Panc1 (cell line): ENCODE data around the gene NPLOC4. TPM values are rescaled to one million over a fixed set of nuclear protein-coding genes. Genes with fewer than 3 reads are reported as not detected.

Source experiments
- ATAC-seq: fragments of 200-7000 bp; cut with Tn5 transposase; 2 replicates; pipeline ENCODE4 v1.9.1; 2020; ENCODE audit warnings: mild to moderate bottlenecking, moderate library complexity
- BruUV-seq: library from RNA; stranded (reverse); fragments of 400-500 nt; replicated peaks from 2 replicates; lab custom pipeline; 2021; lab: Mats Ljungman, UMichigan
- CTCF ChIA-PET: fragments of 300-600 bp; sonication (Branson Sonifier 250); formaldehyde crosslinking; loops from one replicate; lab custom pipeline; 2022; ENCODE audit warnings: antibody characterized with exemption; lab: Charles Lee
- POLR2A ChIA-PET: fragments of 300-600 bp; sonication (Branson Sonifier 250); formaldehyde crosslinking; loops from one replicate; lab custom pipeline; 2022; ENCODE audit warnings: antibody characterized with exemption; lab: Charles Lee
- DNase-seq: peaks from one replicate; pipeline ENCODE4 v3.0.0-alpha.2; 2010; ENCODE audit warnings: low read depth, low spot score
- H3K27ac ChIP-seq: 2 replicates; pipeline ENCODE4 v1.5.1; 2011; ENCODE audit warnings: mild to moderate bottlenecking, low read length, inconsistent platforms
- H3K27me3 ChIP-seq: fragments of 200-500 bp; sonication (Bioruptor generic); 2 replicates; pipeline ENCODE4 v1.6.0; 2014; ENCODE audit warnings: low read length, inconsistent platforms; ENCODE audit not compliant: control insufficient read depth, insufficient read depth
- H3K36me3 ChIP-seq: fragments of 200-500 bp; sonication (Bioruptor generic); 2 replicates; pipeline ENCODE4 v1.5.1; 2014; ENCODE audit warnings: inconsistent platforms, mild to moderate bottlenecking, low read length, moderate library complexity; ENCODE audit not compliant: control insufficient read depth, insufficient read depth
- H3K4me1 ChIP-seq: 2 replicates; pipeline ENCODE4 v1.5.1; 2011; ENCODE audit warnings: inconsistent platforms, mild to moderate bottlenecking, low read length, moderate library complexity; ENCODE audit not compliant: control insufficient read depth, insufficient read depth
- H3K4me3 ChIP-seq, 2 experiments: 2 replicates each; pipeline ENCODE4 v1.5.1; 2011 to 2012; ENCODE audit warnings: low read depth in 2 of 2, low read length in 2 of 2, mild to moderate bottlenecking in 2 of 2, inconsistent platforms in 1 of 2, moderate library complexity in 1 of 2
- H3K9me3 ChIP-seq: fragments of 200-500 bp; sonication (Bioruptor generic); 2 replicates; pipeline ENCODE4 v1.5.1; 2014; ENCODE audit warnings: low read depth, mild to moderate bottlenecking, inconsistent platforms, low read length, moderate library complexity; ENCODE audit not compliant: control insufficient read depth, insufficient read depth
- POLR2AphosphoS5 ChIP-seq: IDR thresholded peaks from 2 replicates; pipeline ENCODE4 v1.6.1; 2012; ENCODE audit warnings: mild to moderate bottlenecking, low read depth, low read length, moderate library complexity
- SIN3A ChIP-seq: IDR thresholded peaks from 2 replicates; pipeline ENCODE4 v1.6.1; 2012; ENCODE audit warnings: low read depth, mild to moderate bottlenecking, low read length, moderate library complexity, borderline replicate concordance; ENCODE audit not compliant: insufficient read depth
- TCF7L2 ChIP-seq: IDR thresholded peaks from 2 replicates; pipeline ENCODE4 v1.6.1; 2011; ENCODE audit warnings: mild to moderate bottlenecking, low read depth, low read length, inconsistent platforms
- in situ Hi-C: cut with HindIII; loops from 2 replicates; pipeline ENCODE4 v1.10.0; 2016; ENCODE audit warnings: low sequenced_read_pairs, low pct_unique_long_range_greater_than_20kb
- intact Hi-C: fragments of 100-400 bp; cut with micrococcal nuclease; formaldehyde crosslinking; loops from one replicate; pipeline ENCODE4 v1.10.0; 2022; ENCODE audit not compliant: unreplicated experiment
- total RNA-seq: library from RNA; stranded (reverse); gene quantifications from one replicate; pipeline ENCODE4 v1.2.1, GENCODE V29; 2021; ENCODE audit not compliant: unreplicated experiment
- TF ChIP-seq, protein P1 (sequence below): fragments of 450-650 bp; IDR thresholded peaks from 2 replicates; pipeline ENCODE4 v1.5.1; 2017; ENCODE audit warnings: mild to moderate bottlenecking
- TF ChIP-seq, protein P2 (sequence below), 2 experiments: IDR thresholded peaks; 2 replicates each; pipeline ENCODE4 v1.6.1; 2011 to 2012; ENCODE audit warnings: low read depth in 2 of 2, control low read depth in 1 of 2, low read length in 1 of 2, mild to moderate bottlenecking in 1 of 2, moderate library complexity in 1 of 2; ENCODE audit not compliant: insufficient read depth in 1 of 2

Gene NPLOC4
- total RNA-seq, 1 experiment from 2014 or later = 246 TPM

DNA sequence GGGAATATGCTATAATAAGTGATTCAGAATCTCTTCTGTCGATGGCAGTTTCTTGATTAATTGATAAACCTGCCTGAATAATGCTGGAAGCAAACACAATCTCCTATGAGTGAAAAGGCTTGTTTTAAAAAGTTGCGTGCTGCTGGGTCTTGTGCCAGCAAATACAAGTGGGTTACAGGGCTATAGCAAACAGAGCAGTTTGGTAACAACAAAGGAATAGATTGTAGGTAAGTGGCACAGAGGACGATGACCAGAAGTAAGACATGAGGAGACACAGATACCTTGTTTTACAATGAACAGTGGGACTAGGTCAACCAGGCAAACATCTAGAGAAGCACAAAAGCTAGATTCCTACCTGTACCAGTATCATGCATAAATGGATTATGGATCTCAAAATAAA, 61.1 kb downstream of the NPLOC4 start:
- no TSS peak for BruUV-seq
- peaks cover 83% of the 10 kb centered on the region for H3K4me1 ChIP-seq
- H3K27ac ChIP-seq = peak overlapping the region; percentile 100
- peaks cover 23% of the 10 kb centered on the region; the same call in 1 of the 2 replicates for H3K36me3 ChIP-seq
- DNase-seq (no peak), ATAC-seq (no peak)
- ChIA-PET POLR2A (no interaction called here), CTCF (no interaction called here)
- intact Hi-C loops (no loop called here), in situ Hi-C loops (no loop called here)
- no peaks in the 10 kb centered on the region for H3K27me3 ChIP-seq
- TF ChIP-seq, protein P1, sequence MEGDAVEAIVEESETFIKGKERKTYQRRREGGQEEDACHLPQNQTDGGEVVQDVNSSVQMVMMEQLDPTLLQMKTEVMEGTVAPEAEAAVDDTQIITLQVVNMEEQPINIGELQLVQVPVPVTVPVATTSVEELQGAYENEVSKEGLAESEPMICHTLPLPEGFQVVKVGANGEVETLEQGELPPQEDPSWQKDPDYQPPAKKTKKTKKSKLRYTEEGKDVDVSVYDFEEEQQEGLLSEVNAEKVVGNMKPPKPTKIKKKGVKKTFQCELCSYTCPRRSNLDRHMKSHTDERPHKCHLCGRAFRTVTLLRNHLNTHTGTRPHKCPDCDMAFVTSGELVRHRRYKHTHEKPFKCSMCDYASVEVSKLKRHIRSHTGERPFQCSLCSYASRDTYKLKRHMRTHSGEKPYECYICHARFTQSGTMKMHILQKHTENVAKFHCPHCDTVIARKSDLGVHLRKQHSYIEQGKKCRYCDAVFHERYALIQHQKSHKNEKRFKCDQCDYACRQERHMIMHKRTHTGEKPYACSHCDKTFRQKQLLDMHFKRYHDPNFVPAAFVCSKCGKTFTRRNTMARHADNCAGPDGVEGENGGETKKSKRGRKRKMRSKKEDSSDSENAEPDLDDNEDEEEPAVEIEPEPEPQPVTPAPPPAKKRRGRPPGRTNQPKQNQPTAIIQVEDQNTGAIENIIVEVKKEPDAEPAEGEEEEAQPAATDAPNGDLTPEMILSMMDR = no peak
- no peak for TF ChIP-seq TCF7L2
- H3K4me3 ChIP-seq = no peak overlapping the region
- H3K9me3 ChIP-seq = no peaks in the 10 kb centered on the region

DNA sequence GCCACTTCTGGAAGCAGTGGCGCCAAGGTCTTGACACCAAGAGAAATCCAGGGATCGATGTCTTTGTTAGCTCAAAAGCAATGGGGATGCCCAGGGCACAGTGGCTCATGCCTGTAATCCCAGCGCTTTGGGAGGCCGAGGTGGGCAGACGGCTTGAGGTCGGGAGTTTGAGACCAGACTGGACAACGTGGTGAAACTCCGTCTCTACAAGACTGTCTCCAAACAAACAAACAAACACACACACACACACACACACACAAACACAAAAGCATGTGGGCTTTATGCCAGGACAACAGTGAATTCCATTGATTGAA, 62.3 kb downstream of the NPLOC4 start:
- Histone ChIP-seq H3K36me3 (peaks cover 25% of the 10 kb centered on the region; the same call in 1 of the 2 replicates), H3K9me3 (no peaks in the 10 kb centered on the region), H3K4me1 (peaks cover 77% of the 10 kb centered on the region), H3K4me3 (no peak overlapping the region), H3K27me3 (no peaks in the 10 kb centered on the region), H3K27ac (peak overlapping the region; percentile 100)
- DNase-seq (no peak), ATAC-seq (no peak)
- ChIA-PET CTCF (no interaction called here), POLR2A (interaction anchor here (0.5 to 0.8 kb wide), 2 partner anchors 8 to 12 kb away, joined by 8 to 9 read pairs; no protein-coding TSS in a partner anchor)
- TF ChIP-seq, protein P1 = no peak
- TF ChIP-seq, protein P2, sequence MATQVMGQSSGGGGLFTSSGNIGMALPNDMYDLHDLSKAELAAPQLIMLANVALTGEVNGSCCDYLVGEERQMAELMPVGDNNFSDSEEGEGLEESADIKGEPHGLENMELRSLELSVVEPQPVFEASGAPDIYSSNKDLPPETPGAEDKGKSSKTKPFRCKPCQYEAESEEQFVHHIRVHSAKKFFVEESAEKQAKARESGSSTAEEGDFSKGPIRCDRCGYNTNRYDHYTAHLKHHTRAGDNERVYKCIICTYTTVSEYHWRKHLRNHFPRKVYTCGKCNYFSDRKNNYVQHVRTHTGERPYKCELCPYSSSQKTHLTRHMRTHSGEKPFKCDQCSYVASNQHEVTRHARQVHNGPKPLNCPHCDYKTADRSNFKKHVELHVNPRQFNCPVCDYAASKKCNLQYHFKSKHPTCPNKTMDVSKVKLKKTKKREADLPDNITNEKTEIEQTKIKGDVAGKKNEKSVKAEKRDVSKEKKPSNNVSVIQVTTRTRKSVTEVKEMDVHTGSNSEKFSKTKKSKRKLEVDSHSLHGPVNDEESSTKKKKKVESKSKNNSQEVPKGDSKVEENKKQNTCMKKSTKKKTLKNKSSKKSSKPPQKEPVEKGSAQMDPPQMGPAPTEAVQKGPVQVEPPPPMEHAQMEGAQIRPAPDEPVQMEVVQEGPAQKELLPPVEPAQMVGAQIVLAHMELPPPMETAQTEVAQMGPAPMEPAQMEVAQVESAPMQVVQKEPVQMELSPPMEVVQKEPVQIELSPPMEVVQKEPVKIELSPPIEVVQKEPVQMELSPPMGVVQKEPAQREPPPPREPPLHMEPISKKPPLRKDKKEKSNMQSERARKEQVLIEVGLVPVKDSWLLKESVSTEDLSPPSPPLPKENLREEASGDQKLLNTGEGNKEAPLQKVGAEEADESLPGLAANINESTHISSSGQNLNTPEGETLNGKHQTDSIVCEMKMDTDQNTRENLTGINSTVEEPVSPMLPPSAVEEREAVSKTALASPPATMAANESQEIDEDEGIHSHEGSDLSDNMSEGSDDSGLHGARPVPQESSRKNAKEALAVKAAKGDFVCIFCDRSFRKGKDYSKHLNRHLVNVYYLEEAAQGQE (IDR thresholded peaks at IDR 0.05; ENCODE audit: insufficient read depth in 1 of 2, low read depth in 2 of 2, low read length in 1 of 2) = no peak
- TF ChIP-seq TCF7L2 (peak; percentile 37; the same call in 1 of the 2 replicates), SIN3A (no peak), POLR2AphosphoS5 (no peak)
- intact Hi-C loops (no loop called here), in situ Hi-C loops (no loop called here)
- no TSS peak for BruUV-seq
